Esophagus muscularis mucosa (tissue), 2 donors: ENCODE measurements around the gene CAP2.

Experiments
- EP300 ChIP-seq: sonication (generic); formaldehyde crosslinking; IDR thresholded peaks from one replicate; pipeline ENCODE4 v1.6.1; 2017; ENCODE audit warnings: antibody characterized with exemption
- POLR2A ChIP-seq: fragments of 450-650 bp; IDR thresholded peaks from one replicate; pipeline ENCODE4 v1.6.1; 2017; ENCODE audit warnings: antibody characterized with exemption, moderate library complexity, mild to moderate bottlenecking, low read depth

- TF ChIP-seq POLR2A: no peak
- no peak for TF ChIP-seq EP300
Measured at GRCh38 chr6:17393892-17394631, 667 bp downstream of the CAP2 start.
